NCI-H1436 (cell line): ENCODE data around the gene GPR62.
A peak's percentile ranks its signal among the peaks of the same experiment; 100 is the strongest.
"Not testable (repeated sequence)": the region's sequence is repeated elsewhere in the genome, so short reads cannot be mapped to it uniquely, and the experiment has no call there.

Experiments
- DNase-seq: peaks from one replicate; lab custom pipeline; 2025; lab: John Stamatoyannopoulos, UW

Gene GPR62

GRCh38 chr3:51992017-51992682 is 37.0 kb downstream of the GPR62 start:
- DNase-seq = no peak

- not testable (repeated sequence) for DNase-seq
Observed at GRCh38 chr3:51993657-51994056, 38.5 kb downstream of the GPR62 start.

GRCh38 chr3:51994530-51994929 is 39.3 kb downstream of the GPR62 start:
- no peak for DNase-seq

GRCh38 chr3:51995346-51996163 is 40.4 kb downstream of the GPR62 start, which contains the start of gene RPL29:
TSS of gene RPL29 (minus strand) at chr3:51995895. CDS start at chr3:51995461, 434 bp downstream.
- DNase-seq = peak; percentile 77

GRCh38 chr3:51997172-51997571 is 42.0 kb downstream of the GPR62 start:
- DNase-seq = no peak

GRCh38 chr3:51997935-51998596 is 42.9 kb downstream of the GPR62 start:
- DNase-seq = no peak

GRCh38 chr3:51998774-51999173 is 43.6 kb downstream of the GPR62 start:
- no peak for DNase-seq

- DNase-seq = no peak
Observed at GRCh38 chr3:51999846-52000245, 44.7 kb downstream of the GPR62 start.

- DNase-seq = peak; percentile 69
Observed at GRCh38 chr3:52001443-52001974, 46.3 kb downstream of the GPR62 start.

- no peak for DNase-seq
Observed at GRCh38 chr3:52002748-52003147, 47.6 kb downstream of the GPR62 start.

GRCh38 chr3:52004163-52004787 is 49.1 kb downstream of the GPR62 start:
- no peak for DNase-seq

GRCh38 chr3:52004906-52005395 is 49.8 kb downstream of the GPR62 start:
- no peak for DNase-seq

- no peak for DNase-seq
Observed at GRCh38 chr3:52005571-52005986, 50.4 kb downstream of the GPR62 start.

- no peak for DNase-seq
Observed at GRCh38 chr3:52006017-52006819, 51.0 kb downstream of the GPR62 start.

GRCh38 chr3:52006820-52007133 is 51.6 kb downstream of the GPR62 start:
- no peak for DNase-seq
